ENCODE results near the gene C2CD3. TPM values are rescaled to one million over a fixed set of nuclear protein-coding genes. Genes with fewer than 3 reads are reported as not detected.

C2CD3 gene
- total RNA-seq, 1 experiment from 2014 or later = 22.0 TPM

DNA sequence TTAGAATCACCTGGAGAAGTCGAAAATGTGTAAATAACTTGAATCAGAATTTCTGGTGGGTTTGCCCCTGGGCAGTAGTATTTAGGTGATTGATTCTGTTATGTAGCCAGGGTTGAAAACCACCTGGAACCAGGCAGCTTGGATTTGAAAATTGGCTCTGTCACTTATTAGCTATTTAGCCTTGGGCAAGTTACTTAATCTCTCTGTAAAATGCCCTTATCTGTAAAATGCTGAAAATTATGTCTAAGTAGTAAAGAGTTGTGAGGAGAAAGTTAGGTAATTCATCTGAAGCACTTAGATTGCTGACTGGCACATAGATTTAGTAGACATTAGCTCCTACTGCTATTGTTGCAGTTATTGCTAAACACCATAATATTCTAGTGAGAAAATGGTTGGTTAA is 49.6 kb upstream of the C2CD3 start:
- Histone ChIP-seq H2AK5ac (ENCODE audit: insufficient read length, low read length) (no peak overlapping the region), H3K14ac (ENCODE audit: insufficient read depth, low read length) (no peak overlapping the region), H2AFZ (ENCODE audit: low read length) (no peak overlapping the region), H3K56ac (ENCODE audit: insufficient read length, low read depth, low read length) (no peak overlapping the region), H3K23me2 (ENCODE audit: insufficient read length, low read depth, low read length, poor library complexity, severe bottlenecking) (no peaks in the 10 kb centered on the region), H2BK12ac (ENCODE audit: insufficient read length, low read depth, low read length) (no peak overlapping the region), H2BK120ac (ENCODE audit: low read depth, low read length, poor library complexity, severe bottlenecking) (no peak overlapping the region), H2BK5ac (ENCODE audit: insufficient read length, low read length) (no peak overlapping the region), H3T11ph (ENCODE audit: low read length) (no peak overlapping the region), H3K79me1 (ENCODE audit: insufficient read depth, low read depth, low read length, poor library complexity, severe bottlenecking) (no peaks in the 10 kb centered on the region), H3K23ac (ENCODE audit: insufficient read length, low read depth, low read length) (no peak overlapping the region), H3K18ac (ENCODE audit: insufficient read length, low read depth, low read length) (no peak overlapping the region), H4K20me1 (ENCODE audit: control insufficient read depth, insufficient read depth, insufficient read length) (no peaks in the 10 kb centered on the region), H3K27me3 (ENCODE audit: insufficient read depth, low read length) (no peaks in the 10 kb centered on the region), H2BK20ac (ENCODE audit: low read depth, low read length, poor library complexity, severe bottlenecking) (no peak overlapping the region), H3K4ac (ENCODE audit: low read depth, low read length) (no peak overlapping the region), H3K79me2 (ENCODE audit: insufficient read depth, low read length) (no peaks in the 10 kb centered on the region), H4K5ac (ENCODE audit: insufficient read length, low read depth, low read length) (no peak overlapping the region), H3K9me3 (ENCODE audit: control insufficient read depth, low read depth, low read length) (no peaks in the 10 kb centered on the region), H3K4me2 (ENCODE audit: insufficient read depth, insufficient read length, low read length) (no peak overlapping the region), H2BK15ac (ENCODE audit: low read depth, low read length) (no peak overlapping the region), H4K8ac (replicated peaks; ENCODE audit: insufficient read length, low read depth, low read length) (no peak overlapping the region), H3K9ac (ENCODE audit: extremely low read depth, insufficient read length, low read length) (no peak overlapping the region), H3K4me1 (ENCODE audit: insufficient read depth, low read length) (no peaks in the 10 kb centered on the region), H3K27ac (ENCODE audit: insufficient read length, low read depth, low read length) (no peak overlapping the region), H4K91ac (ENCODE audit: insufficient read length, low read depth, low read length) (no peak overlapping the region)
- H3K4me1 Mint-ChIP-seq = no peaks in the 10 kb centered on the region
- no peak overlapping the region for H3K27ac Mint-ChIP-seq
- H3K4me3 Mint-ChIP-seq = no peak overlapping the region
- H3K36me3 Mint-ChIP-seq (ENCODE audit: insufficient read depth in 1 of 3, low read depth in 3 of 3) = peaks cover 3 to 13% (median 13%) of the 10 kb centered on the region in 3 experiments
- no peaks in the 10 kb centered on the region for H3K27me3 Mint-ChIP-seq (ENCODE audit: low read depth)
- H3K9me3 Mint-ChIP-seq = peaks cover 0 to 3% of the 10 kb centered on the region in 2 experiments; a peak in 2 of 5 replicates
- WGBS (ENCODE audit: extremely low coverage, insufficient read length, low lambda C conversion rate) = no CpG with 5 or more reads among the region's 1 CpG
- TF ChIP-seq, protein P1, sequence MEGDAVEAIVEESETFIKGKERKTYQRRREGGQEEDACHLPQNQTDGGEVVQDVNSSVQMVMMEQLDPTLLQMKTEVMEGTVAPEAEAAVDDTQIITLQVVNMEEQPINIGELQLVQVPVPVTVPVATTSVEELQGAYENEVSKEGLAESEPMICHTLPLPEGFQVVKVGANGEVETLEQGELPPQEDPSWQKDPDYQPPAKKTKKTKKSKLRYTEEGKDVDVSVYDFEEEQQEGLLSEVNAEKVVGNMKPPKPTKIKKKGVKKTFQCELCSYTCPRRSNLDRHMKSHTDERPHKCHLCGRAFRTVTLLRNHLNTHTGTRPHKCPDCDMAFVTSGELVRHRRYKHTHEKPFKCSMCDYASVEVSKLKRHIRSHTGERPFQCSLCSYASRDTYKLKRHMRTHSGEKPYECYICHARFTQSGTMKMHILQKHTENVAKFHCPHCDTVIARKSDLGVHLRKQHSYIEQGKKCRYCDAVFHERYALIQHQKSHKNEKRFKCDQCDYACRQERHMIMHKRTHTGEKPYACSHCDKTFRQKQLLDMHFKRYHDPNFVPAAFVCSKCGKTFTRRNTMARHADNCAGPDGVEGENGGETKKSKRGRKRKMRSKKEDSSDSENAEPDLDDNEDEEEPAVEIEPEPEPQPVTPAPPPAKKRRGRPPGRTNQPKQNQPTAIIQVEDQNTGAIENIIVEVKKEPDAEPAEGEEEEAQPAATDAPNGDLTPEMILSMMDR (conservative IDR thresholded peaks at IDR 0.05) = no peak
- no peak for DNase-seq

All from H9 (cell line).